A673 (cell line): ENCODE results near the gene STX7. TPM values are rescaled to one million over a fixed set of nuclear protein-coding genes. Genes with fewer than 3 reads are reported as not detected.

Source experiments
- BruUV-seq: library from RNA; stranded (reverse); fragments of 400-500 nt; replicated peaks from 2 replicates; lab custom pipeline; 2021; lab: Mats Ljungman, UMichigan
- CTCF ChIA-PET: fragments of 300-600 bp; sonication (Branson Sonifier 250); formaldehyde crosslinking; loops from one replicate; lab custom pipeline; 2022; ENCODE audit warnings: antibody characterized with exemption; lab: Charles Lee
- POLR2A ChIA-PET: fragments of 300-600 bp; sonication (Branson Sonifier 250); formaldehyde crosslinking; loops from one replicate; lab custom pipeline; 2022; ENCODE audit warnings: antibody characterized with exemption; ENCODE audit not compliant: low non-redundant PET; lab: Charles Lee
- DNase-seq: peaks from one replicate; pipeline ENCODE4 v3.0.0-alpha.2; 2015; ENCODE audit warnings: low spot score
- H3K27ac ChIP-seq: fragments of 200-600 bp; sonication (generic); 2 replicates; pipeline ENCODE4 v1.5.1; 2016; ENCODE audit warnings: mixed run types, low read depth, mild to moderate bottlenecking, mixed read lengths, antibody characterized with exemption, low read length; ENCODE audit not compliant: poor library complexity, severe bottlenecking
- H3K27me3 ChIP-seq: fragments of 200-600 bp; sonication (generic); replicated peaks from 2 replicates; pipeline ENCODE4 v1.6.1; 2017; ENCODE audit warnings: mixed run types, low read depth, mild to moderate bottlenecking, mixed read lengths, antibody characterized with exemption, low read length; ENCODE audit not compliant: insufficient read depth, poor library complexity
- H3K36me3 ChIP-seq: fragments of 200-600 bp; sonication (generic); 2 replicates; pipeline ENCODE4 v1.6.1; 2016; ENCODE audit warnings: mixed run types, mild to moderate bottlenecking, mixed read lengths, antibody characterized with exemption, low read length; ENCODE audit not compliant: insufficient read depth, poor library complexity, severe bottlenecking
- H3K4me1 ChIP-seq: fragments of 200-600 bp; sonication (generic); 2 replicates; pipeline ENCODE4 v1.6.1; 2017; ENCODE audit warnings: mixed run types, mild to moderate bottlenecking, mixed read lengths, antibody characterized with exemption, low read length; ENCODE audit not compliant: insufficient read depth, poor library complexity, severe bottlenecking
- H3K4me3 ChIP-seq: fragments of 200-600 bp; sonication (generic); 2 replicates; pipeline ENCODE4 v1.5.1; 2016; ENCODE audit warnings: low read depth, mixed run types, mild to moderate bottlenecking, mixed read lengths, low read length; ENCODE audit not compliant: poor library complexity, severe bottlenecking
- H3K9me3 ChIP-seq: fragments of 200-600 bp; sonication (generic); 2 replicates; pipeline ENCODE4 v1.6.1; 2016; ENCODE audit warnings: mixed run types, low read depth, mild to moderate bottlenecking, mixed read lengths, antibody characterized with exemption, low read length; ENCODE audit not compliant: poor library complexity, severe bottlenecking
- EZH2 ChIP-seq: fragments of 200-600 bp; sonication (generic); IDR thresholded peaks from 2 replicates; pipeline ENCODE4 v1.6.1; 2017; ENCODE audit warnings: borderline replicate concordance, low read depth, mild to moderate bottlenecking, mixed read lengths, antibody characterized with exemption, low read length; ENCODE audit not compliant: poor library complexity, severe bottlenecking
- intact Hi-C: fragments of 100-400 bp; cut with micrococcal nuclease; formaldehyde crosslinking; loops from one replicate; pipeline ENCODE4 v1.10.0; 2022; ENCODE audit not compliant: unreplicated experiment
- total RNA-seq: library from RNA; stranded (reverse); gene quantifications from 2 replicates; pipeline ENCODE4 v1.2.3, GENCODE V29; 2021
- TF ChIP-seq, protein P1 (sequence below): fragments of 300-800, 200-600 bp; sonication (generic); conservative IDR thresholded peaks from 2 replicates; pipeline ENCODE4 v1.5.1; 2017; ENCODE audit warnings: low read depth, mild to moderate bottlenecking, antibody characterized with exemption, low read length, moderate library complexity, mixed read lengths

The STX7 gene
- total RNA-seq, 1 experiment from 2014 or later: 19.5 TPM

DNA sequence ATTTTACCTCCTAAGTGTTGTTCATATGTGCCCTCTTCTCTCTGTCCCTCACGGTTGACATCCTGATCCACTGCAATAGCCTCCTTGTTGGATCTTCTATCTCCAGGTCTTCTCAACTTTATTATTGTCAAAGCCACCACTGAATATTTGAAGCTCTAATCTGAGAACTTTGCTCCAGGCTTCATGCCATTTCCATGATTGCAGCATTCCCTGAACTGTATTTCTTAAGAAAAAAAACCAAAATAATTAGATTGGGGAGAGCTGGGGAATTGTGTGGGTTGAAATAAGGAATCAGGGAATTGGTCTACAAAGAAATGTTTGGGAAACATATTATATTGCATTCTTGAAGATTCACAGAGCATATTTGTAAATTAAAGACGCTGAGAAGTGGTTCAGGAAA is 2.5 kb upstream of the STX7 start:
- POLR2A ChIA-PET: no interaction called here
- no peak for TF ChIP-seq EZH2
- TF ChIP-seq, protein P1, sequence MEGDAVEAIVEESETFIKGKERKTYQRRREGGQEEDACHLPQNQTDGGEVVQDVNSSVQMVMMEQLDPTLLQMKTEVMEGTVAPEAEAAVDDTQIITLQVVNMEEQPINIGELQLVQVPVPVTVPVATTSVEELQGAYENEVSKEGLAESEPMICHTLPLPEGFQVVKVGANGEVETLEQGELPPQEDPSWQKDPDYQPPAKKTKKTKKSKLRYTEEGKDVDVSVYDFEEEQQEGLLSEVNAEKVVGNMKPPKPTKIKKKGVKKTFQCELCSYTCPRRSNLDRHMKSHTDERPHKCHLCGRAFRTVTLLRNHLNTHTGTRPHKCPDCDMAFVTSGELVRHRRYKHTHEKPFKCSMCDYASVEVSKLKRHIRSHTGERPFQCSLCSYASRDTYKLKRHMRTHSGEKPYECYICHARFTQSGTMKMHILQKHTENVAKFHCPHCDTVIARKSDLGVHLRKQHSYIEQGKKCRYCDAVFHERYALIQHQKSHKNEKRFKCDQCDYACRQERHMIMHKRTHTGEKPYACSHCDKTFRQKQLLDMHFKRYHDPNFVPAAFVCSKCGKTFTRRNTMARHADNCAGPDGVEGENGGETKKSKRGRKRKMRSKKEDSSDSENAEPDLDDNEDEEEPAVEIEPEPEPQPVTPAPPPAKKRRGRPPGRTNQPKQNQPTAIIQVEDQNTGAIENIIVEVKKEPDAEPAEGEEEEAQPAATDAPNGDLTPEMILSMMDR: no peak

DNA sequence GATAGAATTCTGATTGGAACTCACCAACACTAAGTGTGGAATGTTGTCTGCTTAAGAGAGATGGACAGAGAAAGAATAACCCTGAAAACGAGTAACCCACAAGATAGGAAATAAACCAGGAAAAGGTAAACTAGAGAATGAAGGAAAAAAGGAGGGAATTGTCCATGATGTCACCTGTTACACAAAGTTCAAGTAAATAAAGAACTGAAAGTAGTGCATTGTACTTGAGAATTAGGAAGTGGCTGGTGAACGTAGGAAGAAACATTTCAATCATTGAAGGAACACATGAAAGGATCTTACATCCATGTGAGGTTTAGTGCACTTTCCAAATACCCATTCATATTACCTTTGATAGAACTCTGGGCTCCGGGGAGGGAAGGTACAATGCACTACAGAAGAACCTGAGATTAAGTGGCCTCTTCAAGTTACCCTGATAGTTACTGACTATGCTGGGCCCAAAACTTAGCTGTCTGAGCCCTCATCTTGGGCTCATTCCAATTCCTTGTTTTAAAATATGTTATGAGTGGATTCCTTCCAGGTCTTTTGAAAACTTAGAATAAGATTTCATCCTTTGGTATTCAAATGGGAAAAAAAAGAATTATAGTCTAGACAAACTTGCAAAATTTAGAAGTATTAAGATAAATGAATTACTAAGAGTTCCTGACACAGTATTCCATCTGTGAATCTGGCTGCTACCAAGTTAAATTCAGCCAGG is 1.1 kb upstream of the STX7 start:
- Histone ChIP-seq H3K9me3 (no peaks in the 10 kb centered on the region), H3K4me3 (peak overlapping the region; percentile 83), H3K4me1 (peaks cover 6% of the 10 kb centered on the region), H3K27ac (no peak overlapping the region), H3K27me3 (peaks cover 35% of the 10 kb centered on the region), H3K36me3 (no peaks in the 10 kb centered on the region)
- DNase-seq: no peak
- intact Hi-C loops: no loop called here
- TF ChIP-seq, protein P1: no peak
- no peak for TF ChIP-seq EZH2
- ChIA-PET CTCF (no interaction called here), POLR2A (no interaction called here)
- BruUV-seq: no TSS peak

More for the DNA sequence above, 2.5 kb upstream of the STX7 start:
- H3K27ac ChIP-seq: no peak overlapping the region
- H3K4me3 ChIP-seq: no peak overlapping the region
- CTCF ChIA-PET: no interaction called here
- H3K36me3 ChIP-seq: no peaks in the 10 kb centered on the region
- DNase-seq: no peak
- H3K27me3 ChIP-seq: peaks cover 44% of the 10 kb centered on the region
- no TSS peak for BruUV-seq
- peaks cover 6% of the 10 kb centered on the region for H3K4me1 ChIP-seq
- intact Hi-C loops: no loop called here
- no peaks in the 10 kb centered on the region for H3K9me3 ChIP-seq

DNA sequence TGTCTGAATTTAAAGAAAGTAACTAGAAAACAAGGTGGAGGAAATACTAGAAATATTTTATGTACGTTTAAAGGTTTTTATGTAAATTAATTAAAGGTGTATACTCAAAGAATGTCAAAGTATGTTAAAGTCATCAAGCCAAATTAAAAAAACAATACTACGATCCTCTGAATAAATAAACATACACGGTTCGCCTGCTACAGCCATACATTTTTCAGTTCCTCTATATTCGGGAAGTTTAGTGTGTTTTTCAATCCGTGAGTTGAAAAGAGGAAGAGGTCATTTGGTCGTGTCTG is 626 bp downstream of the STX7 start:
- TF ChIP-seq, protein P1: no peak
- no peak for TF ChIP-seq EZH2
- BruUV-seq: no TSS peak
- intact Hi-C loops: no loop called here

More for the DNA sequence above, 626 bp downstream of the STX7 start:
- no peak for DNase-seq
- ChIA-PET CTCF (interaction anchor here (0.6 kb wide), 1 partner anchor 231 kb away, joined by 7 read pairs; no protein-coding TSS in a partner anchor), POLR2A (no interaction called here)
- Histone ChIP-seq H3K4me3 (peak overlapping the region; percentile 83), H3K27ac (peak overlapping the region; percentile 35), H3K9me3 (no peaks in the 10 kb centered on the region), H3K36me3 (no peaks in the 10 kb centered on the region), H3K4me1 (peaks cover 6% of the 10 kb centered on the region), H3K27me3 (peaks cover 24% of the 10 kb centered on the region)
